ENCODE measurements around the gene SH2B3.
A peak's percentile ranks its signal among the peaks of the same experiment; 100 is the strongest.

The SH2B3 gene

DNA sequence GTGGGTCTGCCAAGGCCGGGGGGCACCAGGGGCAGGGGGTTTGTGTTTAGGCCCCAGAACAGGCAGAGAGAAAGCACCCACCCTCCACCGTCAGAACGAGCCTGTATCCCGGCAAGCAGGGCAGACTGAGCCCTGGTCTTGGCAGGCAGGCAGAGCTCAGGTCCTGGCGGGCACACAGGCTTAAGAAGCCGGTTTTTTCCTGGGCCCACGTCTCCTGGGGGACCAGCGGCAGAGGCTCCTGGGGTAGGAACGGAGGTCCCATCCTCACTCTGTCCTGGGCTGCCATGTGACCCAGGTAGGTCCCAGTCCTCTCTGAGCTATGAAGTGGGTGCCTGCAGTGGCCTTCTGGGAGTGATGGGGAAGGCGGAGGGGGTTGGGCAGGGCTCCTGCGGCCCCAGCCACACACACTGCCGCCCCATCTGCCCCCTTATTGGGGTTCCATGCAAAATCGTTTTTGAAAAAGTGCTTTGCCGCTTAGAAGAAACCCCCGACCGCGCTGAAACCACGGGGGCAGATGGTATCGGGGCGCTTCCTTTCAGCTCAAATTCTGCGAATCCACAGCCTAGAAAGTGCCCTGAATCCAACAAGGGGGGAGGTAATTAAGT is 24.2 kb downstream of the SH2B3 start:
- TF ChIP-seq, protein P1, sequence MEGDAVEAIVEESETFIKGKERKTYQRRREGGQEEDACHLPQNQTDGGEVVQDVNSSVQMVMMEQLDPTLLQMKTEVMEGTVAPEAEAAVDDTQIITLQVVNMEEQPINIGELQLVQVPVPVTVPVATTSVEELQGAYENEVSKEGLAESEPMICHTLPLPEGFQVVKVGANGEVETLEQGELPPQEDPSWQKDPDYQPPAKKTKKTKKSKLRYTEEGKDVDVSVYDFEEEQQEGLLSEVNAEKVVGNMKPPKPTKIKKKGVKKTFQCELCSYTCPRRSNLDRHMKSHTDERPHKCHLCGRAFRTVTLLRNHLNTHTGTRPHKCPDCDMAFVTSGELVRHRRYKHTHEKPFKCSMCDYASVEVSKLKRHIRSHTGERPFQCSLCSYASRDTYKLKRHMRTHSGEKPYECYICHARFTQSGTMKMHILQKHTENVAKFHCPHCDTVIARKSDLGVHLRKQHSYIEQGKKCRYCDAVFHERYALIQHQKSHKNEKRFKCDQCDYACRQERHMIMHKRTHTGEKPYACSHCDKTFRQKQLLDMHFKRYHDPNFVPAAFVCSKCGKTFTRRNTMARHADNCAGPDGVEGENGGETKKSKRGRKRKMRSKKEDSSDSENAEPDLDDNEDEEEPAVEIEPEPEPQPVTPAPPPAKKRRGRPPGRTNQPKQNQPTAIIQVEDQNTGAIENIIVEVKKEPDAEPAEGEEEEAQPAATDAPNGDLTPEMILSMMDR (IDR thresholded peaks at IDR 0.05) = no peak
- no peak overlapping the region for H3K4me2 ChIP-seq (ENCODE audit: low read length)
- no peak overlapping the region for H3K4me3 ChIP-seq (ENCODE audit: low read depth, low read length)
- H2AFZ ChIP-seq = no peak overlapping the region
- H3K9me3 ChIP-seq (ENCODE audit: control insufficient read depth, low read length) = no peaks in the 10 kb centered on the region
- no peaks in the 10 kb centered on the region for H3K79me2 ChIP-seq
- peak overlapping the region; percentile 59 for H3K27ac ChIP-seq
- H3K9ac ChIP-seq = no peak overlapping the region
- no peaks in the 10 kb centered on the region for H3K27me3 ChIP-seq (ENCODE audit: control insufficient read depth, insufficient read depth, low read length)
- no peaks in the 10 kb centered on the region for H3K4me1 ChIP-seq
- H3K36me3 ChIP-seq (ENCODE audit: control insufficient read depth, insufficient read depth, low read length) = no peaks in the 10 kb centered on the region

DNA sequence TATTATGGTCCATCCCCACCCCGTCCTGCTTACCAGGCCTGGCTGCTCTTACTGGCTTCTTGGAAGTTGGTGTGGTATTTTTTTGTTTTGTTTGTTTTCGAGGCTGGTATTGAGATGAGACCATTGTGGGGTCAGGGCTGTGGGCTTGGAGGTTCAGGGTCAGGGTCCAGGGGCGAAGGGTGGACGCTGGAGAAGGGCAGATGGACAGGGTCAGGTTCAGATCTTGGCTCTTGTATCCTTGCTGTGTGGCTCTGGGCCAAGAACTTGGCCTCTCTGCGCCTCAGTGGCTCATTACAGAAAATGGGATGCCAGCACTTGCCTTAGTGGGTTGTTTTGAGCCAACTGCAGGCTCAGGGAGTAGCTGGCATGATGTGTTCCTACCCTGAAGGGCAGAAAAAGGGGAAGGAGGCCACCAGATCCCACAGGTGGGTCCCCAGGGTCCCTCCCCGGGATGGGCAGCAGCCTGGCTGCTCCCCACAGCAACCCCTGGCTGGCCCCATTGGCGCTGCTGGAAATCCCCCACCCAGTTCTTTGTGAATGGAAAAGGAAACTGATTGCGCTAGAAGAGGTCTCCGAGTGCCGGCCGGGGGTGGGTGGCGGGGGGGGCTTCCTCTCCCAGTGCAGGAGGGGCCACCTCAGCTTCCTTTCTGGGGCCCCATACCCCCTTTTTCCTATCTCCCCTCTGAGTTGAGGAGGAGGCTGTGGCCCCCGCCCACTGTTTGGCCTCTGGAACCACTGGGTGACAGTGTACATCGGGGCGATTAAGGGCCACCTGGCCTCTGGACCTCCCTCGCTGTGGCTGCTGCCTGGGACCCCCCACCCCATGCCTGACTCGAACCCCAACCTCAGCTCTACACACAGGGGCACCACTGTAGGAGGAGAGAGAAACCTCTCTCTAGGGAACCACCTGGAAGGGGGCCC is 25.0 kb downstream of the SH2B3 start:
- H3K79me2 ChIP-seq = no peaks in the 10 kb centered on the region
- H3K4me3 ChIP-seq (ENCODE audit: low read depth, low read length) = no peak overlapping the region
- no peaks in the 10 kb centered on the region for H3K27me3 ChIP-seq (ENCODE audit: control insufficient read depth, insufficient read depth, low read length)
- H3K9me3 ChIP-seq (ENCODE audit: control insufficient read depth, low read length) = no peaks in the 10 kb centered on the region
- peak overlapping the region; percentile 59 for H3K27ac ChIP-seq
- no peaks in the 10 kb centered on the region for H3K36me3 ChIP-seq (ENCODE audit: control insufficient read depth, insufficient read depth, low read length)
- H3K9ac ChIP-seq = no peak overlapping the region
- H2AFZ ChIP-seq = no peak overlapping the region
- H3K4me1 ChIP-seq = no peaks in the 10 kb centered on the region
- TF ChIP-seq, protein P1 (IDR thresholded peaks at IDR 0.05) = no peak
- no peak overlapping the region for H3K4me2 ChIP-seq (ENCODE audit: low read length)

DNA sequence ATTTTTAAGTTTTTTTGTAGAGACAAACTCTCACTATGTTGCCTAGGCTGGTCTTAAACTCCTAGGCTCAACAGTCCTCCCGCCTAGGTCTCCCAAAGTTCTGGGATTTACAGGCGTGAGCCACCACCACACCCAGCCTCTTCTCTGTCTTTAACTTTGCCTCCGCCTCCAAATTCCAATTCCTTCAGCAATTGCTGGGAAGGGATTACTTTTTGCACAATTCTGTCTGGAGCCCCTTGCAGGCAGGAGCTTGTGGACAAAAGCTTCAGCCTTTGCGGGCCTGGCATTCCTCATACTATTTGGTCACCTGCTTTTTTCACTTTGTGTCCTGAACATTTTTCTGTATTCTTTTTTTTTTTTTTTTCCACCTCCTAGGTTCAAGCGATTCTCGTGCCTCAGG is 26.0 kb downstream of the SH2B3 start:
- Histone ChIP-seq H3K4me2 (ENCODE audit: low read length) (no peak overlapping the region), H3K27ac (peak overlapping the region; percentile 48), H3K79me2 (peaks cover under 1% of the 10 kb centered on the region), H3K36me3 (ENCODE audit: control insufficient read depth, insufficient read depth, low read length) (no peaks in the 10 kb centered on the region), H3K9ac (no peak overlapping the region), H3K9me3 (ENCODE audit: control insufficient read depth, low read length) (no peaks in the 10 kb centered on the region), H3K27me3 (ENCODE audit: control insufficient read depth, insufficient read depth, low read length) (no peaks in the 10 kb centered on the region), H3K4me1 (no peaks in the 10 kb centered on the region), H3K4me3 (ENCODE audit: low read depth, low read length) (no peak overlapping the region), H2AFZ (no peak overlapping the region)
- TF ChIP-seq, protein P1 (IDR thresholded peaks at IDR 0.05) = no peak

DNA sequence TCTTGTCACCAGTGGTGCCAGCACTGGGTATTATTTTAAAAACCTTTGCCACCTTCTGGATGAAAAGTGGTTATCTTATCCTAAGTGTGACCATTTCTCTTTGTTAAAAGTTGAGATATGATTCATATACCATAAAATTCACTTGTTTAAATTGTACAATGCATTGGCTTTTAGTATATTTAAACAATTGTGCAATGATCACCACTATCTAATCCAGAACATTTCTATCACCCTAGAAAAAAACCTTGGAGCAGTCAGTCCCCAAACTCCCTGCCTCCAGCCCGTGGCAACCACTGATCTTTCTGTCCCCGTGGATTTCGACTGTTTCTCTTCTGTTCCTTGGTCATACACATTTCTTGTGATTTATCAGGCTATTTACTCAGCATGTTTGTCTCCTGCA is 28.3 kb downstream of the SH2B3 start:
- Histone ChIP-seq H3K4me3 (ENCODE audit: low read depth, low read length) (no peak overlapping the region), H2AFZ (no peak overlapping the region), H3K36me3 (ENCODE audit: control insufficient read depth, insufficient read depth, low read length) (no peaks in the 10 kb centered on the region), H3K79me2 (peaks cover 4% of the 10 kb centered on the region), H3K27ac (peak overlapping the region; percentile 62), H3K4me1 (peaks cover 4% of the 10 kb centered on the region), H3K4me2 (ENCODE audit: low read length) (no peak overlapping the region), H3K9ac (no peak overlapping the region), H3K27me3 (ENCODE audit: control insufficient read depth, insufficient read depth, low read length) (no peaks in the 10 kb centered on the region), H3K9me3 (ENCODE audit: control insufficient read depth, low read length) (no peaks in the 10 kb centered on the region)
- TF ChIP-seq, protein P1 (IDR thresholded peaks at IDR 0.05) = no peak

Measured in parathyroid adenoma (tissue), 2 donors.